ENCODE data around the gene AKT1.

The AKT1 gene

GRCh38 chr14:104723651-104724406, 71.7 kb downstream of the AKT1 start, which contains the start of gene ADSS1:
TSS of gene ADSS1 (plus strand) at chr14:104724229. CDS start at chr14:104724271, 42 bp downstream.
- DNase-seq (ENCODE audit: low read depth), result no peak

- no peak for DNase-seq (ENCODE audit: low read depth)
Measured at GRCh38 chr14:104722938-104723650, 72.5 kb downstream of the AKT1 start.

- no peak for DNase-seq (ENCODE audit: low read depth)
Measured at GRCh38 chr14:104721505-104722431, 73.8 kb downstream of the AKT1 start.
